NOMO-1 (cell line): ENCODE data around the gene FKBP3.
"Not testable (repeated sequence)": the region's sequence is repeated elsewhere in the genome, so short reads cannot be mapped to it uniquely, and the experiment has no call there.

Experiments used
- DNase-seq, 2 experiments: peaks; one replicate each; lab custom pipeline; 2025; ENCODE audit not compliant: unreplicated experiment in 2 of 2; lab: John Stamatoyannopoulos, UW

The FKBP3 gene

GRCh38 chr14:45114327-45114726 is 20.0 kb downstream of the FKBP3 start:
- no peak for DNase-seq

GRCh38 chr14:45112896-45113781 is 21.1 kb downstream of the FKBP3 start:
- no peak for DNase-seq

- no peak for DNase-seq
Measured at GRCh38 chr14:45104561-45104960, 29.7 kb downstream of the FKBP3 start.

GRCh38 chr14:45103806-45104205 is 30.5 kb downstream of the FKBP3 start:
- DNase-seq, result no peak

GRCh38 chr14:45096218-45096617 is 38.1 kb downstream of the FKBP3 start:
- no peak for DNase-seq

GRCh38 chr14:45095143-45095542 is 39.1 kb downstream of the FKBP3 start:
- no peak for DNase-seq

GRCh38 chr14:45094275-45094674 is 40.0 kb downstream of the FKBP3 start:
- DNase-seq, result no peak

GRCh38 chr14:45091710-45092109 is 42.6 kb downstream of the FKBP3 start:
- no peak for DNase-seq

- no peak for DNase-seq
Measured at GRCh38 chr14:45089813-45090212, 44.5 kb downstream of the FKBP3 start.

GRCh38 chr14:45084946-45085346 is 49.3 kb downstream of the FKBP3 start:
- peak in 1 of 2 experiments; percentile 32 for DNase-seq

GRCh38 chr14:45083976-45084722 is 50.1 kb downstream of the FKBP3 start, which contains the start of gene PRPF39:
Gene PRPF39, plus strand, starts transcription at chr14:45084116. Its CDS starts 11,124 bp downstream, at chr14:45095240.
- peak; percentile 81 to 93 for DNase-seq

- DNase-seq, result no peak
Measured at GRCh38 chr14:45083617-45083975, 50.7 kb downstream of the FKBP3 start.

- DNase-seq, result no peak
Measured at GRCh38 chr14:45082420-45082819, 51.9 kb downstream of the FKBP3 start.

- not testable (repeated sequence) for DNase-seq
Measured at GRCh38 chr14:45081096-45081495, 53.2 kb downstream of the FKBP3 start.

GRCh38 chr14:45080416-45080968 is 53.8 kb downstream of the FKBP3 start:
- not testable (repeated sequence) for DNase-seq

GRCh38 chr14:45078323-45078722 is 56.0 kb downstream of the FKBP3 start:
- no peak for DNase-seq

GRCh38 chr14:45073231-45073879 is 60.9 kb downstream of the FKBP3 start:
- no peak for DNase-seq

- DNase-seq, result no peak
Measured at GRCh38 chr14:45072126-45072525, 62.2 kb downstream of the FKBP3 start.

GRCh38 chr14:45070215-45070614 is 64.1 kb downstream of the FKBP3 start:
- no peak for DNase-seq

GRCh38 chr14:45068396-45068795 is 65.9 kb downstream of the FKBP3 start:
- no peak for DNase-seq

GRCh38 chr14:45066667-45067066 is 67.6 kb downstream of the FKBP3 start:
- no peak for DNase-seq
